GM10248 (cell line): ENCODE data around the gene ATP11B.

ENCODE experiments used
- CTCF ChIA-PET: fragments of 300-600 bp; sonication (Branson Sonifier 250); formaldehyde crosslinking; extraction: SDS; loops from one replicate; lab custom pipeline; 2021; ENCODE audit warnings: antibody characterized with exemption; lab: Yijun Ruan, JAX
- POLR2A ChIA-PET: fragments of 350-650 bp; sonication (Branson Sonifier 250); formaldehyde crosslinking; extraction: SDS; loops from one replicate; lab custom pipeline; 2020; ENCODE audit warnings: antibody characterized with exemption; lab: Yijun Ruan, JAX
- DNase-seq: peaks from one replicate; pipeline ENCODE4 v3.0.0; 2012; ENCODE audit errors: extremely low spot score
- TF ChIP-seq, protein P1 (sequence below): IDR thresholded peaks from 2 replicates; pipeline ENCODE4 v1.5.1; 2012; ENCODE audit warnings: mild to moderate bottlenecking, low read depth; ENCODE audit errors: extremely low read depth, missing control alignments, control extremely low read depth

Gene ATP11B

DNA sequence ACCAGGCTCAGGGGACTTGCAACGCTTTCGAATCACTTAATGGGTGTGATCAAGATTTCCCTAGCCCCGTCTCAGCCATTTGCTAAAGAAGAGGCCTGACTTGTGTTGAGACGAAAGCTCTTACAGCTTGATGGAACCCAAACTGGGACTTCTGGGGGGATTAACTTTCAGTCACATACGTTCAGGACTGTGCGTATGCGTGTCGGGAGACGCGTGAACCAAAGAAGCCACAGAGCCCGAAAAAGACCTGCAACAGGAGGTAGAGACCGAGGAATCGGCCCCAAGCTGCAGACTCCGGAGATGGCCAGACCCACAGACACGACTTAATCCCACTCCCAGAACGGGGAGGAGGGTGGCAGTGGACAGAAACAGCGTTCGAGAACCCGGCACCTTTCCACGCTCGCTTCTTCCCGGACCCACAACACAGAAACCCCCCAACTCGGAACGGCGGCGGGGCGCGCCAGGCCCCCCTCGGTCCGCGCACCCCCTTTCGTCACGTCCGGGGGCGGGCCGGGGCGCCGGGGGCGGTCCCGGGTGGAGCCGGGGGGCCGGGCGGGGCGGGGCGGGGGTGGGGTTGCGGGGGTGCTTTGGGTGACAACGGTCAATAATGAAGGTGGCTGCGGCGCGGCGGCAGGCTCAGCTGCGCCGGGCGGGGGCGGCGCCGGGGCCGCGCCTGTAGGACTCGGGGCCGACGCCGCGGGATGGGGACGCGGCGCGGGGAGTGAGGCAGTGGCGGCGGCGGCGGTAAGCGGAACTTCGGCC lies at the start of gene ATP11B:
TSS of gene ATP11B (plus strand) at position 604 of the 762 bp plus-strand sequence. CDS start 256 bp downstream, outside the sequence.
- TF ChIP-seq, protein P1, sequence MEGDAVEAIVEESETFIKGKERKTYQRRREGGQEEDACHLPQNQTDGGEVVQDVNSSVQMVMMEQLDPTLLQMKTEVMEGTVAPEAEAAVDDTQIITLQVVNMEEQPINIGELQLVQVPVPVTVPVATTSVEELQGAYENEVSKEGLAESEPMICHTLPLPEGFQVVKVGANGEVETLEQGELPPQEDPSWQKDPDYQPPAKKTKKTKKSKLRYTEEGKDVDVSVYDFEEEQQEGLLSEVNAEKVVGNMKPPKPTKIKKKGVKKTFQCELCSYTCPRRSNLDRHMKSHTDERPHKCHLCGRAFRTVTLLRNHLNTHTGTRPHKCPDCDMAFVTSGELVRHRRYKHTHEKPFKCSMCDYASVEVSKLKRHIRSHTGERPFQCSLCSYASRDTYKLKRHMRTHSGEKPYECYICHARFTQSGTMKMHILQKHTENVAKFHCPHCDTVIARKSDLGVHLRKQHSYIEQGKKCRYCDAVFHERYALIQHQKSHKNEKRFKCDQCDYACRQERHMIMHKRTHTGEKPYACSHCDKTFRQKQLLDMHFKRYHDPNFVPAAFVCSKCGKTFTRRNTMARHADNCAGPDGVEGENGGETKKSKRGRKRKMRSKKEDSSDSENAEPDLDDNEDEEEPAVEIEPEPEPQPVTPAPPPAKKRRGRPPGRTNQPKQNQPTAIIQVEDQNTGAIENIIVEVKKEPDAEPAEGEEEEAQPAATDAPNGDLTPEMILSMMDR: no peak
- ChIA-PET POLR2A (no interaction called here), CTCF (interaction anchor here (1.2 to 2.8 kb wide), 3 partner anchors 11 to 47 kb away, joined by 3 to 9 read pairs (median 3); no protein-coding TSS in a partner anchor)
- peak; percentile 94 for DNase-seq

DNA sequence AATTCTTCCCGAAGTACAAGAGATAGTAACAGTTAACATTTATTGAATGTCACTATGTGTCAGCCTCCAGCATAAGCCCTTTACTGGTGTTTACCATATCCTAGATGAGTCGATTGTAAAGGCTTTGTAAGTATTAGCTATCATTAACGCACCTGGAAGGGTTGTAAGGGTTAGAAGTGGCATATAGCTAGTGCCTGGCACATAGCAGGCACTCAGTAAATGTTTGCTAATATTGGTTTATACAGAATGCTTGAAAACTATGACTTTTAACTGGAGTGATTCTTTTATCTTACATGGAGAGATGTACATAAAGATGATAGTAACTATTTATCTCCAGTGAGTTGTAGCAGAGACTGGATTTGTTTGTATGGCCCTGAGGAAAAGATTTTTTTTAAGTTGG lies 46.3 kb upstream of the ATP11B start:
- CTCF ChIA-PET: interaction anchor here (0.8 to 2.2 kb wide), 6 partner anchors 12 to 63 kb away, joined by 3 to 6 read pairs (median 3); no protein-coding TSS in a partner anchor
- POLR2A ChIA-PET: no interaction called here
- TF ChIP-seq, protein P1: no peak
- DNase-seq: no peak

DNA sequence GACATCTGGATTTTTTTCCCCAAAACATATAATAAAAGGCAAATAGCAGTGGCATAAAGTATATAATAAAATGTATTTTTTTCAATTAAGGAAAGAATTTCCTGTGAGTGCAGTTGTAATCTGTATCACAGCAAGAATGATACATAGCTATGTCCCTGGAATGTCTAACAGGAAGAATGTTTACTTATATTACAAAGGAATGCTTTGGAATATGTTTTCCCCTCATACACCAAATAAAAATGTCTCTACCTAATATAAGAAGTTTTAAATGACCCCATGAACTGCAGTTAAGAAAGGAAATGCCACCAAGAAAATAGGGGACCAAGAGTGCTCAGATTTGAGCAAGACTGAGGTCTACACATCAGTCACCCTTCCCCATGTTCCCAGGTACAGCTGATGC lies 38.0 kb upstream of the ATP11B start:
- TF ChIP-seq, protein P1: no peak
- CTCF ChIA-PET: interaction anchor here (1.2 to 1.8 kb wide), 2 partner anchors 8 to 11 kb away, joined by 3 to 4 read pairs; no protein-coding TSS in a partner anchor
- DNase-seq: no peak
- POLR2A ChIA-PET: no interaction called here

DNA sequence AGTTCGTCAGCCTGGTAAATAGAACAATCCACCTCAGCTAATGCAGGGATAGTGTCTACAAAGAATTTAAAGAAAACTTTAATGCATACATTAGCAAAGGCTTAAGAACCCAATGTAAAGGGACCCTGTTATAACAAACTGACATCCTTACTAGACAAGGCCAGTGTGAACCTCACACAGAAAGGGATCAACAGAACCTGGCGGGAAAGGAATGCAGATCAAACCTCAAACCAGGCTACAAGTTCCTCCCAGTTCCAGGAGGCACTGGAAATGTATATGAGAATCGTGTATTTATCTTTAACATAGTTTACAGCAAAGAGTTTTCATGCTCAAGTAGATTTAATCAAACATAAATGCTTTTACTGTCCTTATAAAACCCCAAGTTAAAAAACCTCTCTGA lies 37.6 kb upstream of the ATP11B start:
- POLR2A ChIA-PET: no interaction called here
- CTCF ChIA-PET: interaction anchor here (1.8 kb wide), 1 partner anchor 10 kb away, joined by 4 read pairs; no protein-coding TSS in a partner anchor
- no peak for DNase-seq
- TF ChIP-seq, protein P1: no peak

DNA sequence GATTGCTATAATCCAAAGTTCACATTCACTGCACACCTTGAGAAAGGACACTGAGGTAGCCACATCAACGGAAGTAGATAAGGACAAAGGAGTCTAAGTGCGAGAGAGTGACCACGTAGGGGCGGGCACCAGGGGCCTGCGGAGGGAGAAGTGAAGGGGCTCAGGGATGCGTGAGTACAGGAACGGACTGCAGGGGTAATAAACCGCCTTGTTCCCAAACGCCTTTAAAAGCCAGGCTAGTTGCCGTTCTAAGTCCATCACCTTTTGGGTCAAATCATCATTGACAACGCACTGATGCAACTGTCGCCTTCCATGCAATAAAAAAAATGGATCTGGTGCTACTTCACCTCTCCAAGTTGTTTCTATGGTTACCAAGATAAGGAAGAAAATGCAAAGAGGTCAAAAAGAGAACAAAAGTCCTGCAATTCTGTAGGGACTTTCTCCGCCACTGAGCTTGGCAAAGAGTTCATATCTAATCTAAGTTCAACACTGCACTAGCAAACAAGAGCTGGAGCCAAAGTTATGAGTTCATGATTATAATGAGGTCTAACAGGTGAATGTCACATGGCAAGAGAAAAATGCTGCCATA lies 32.6 kb upstream of the ATP11B start:
- ChIA-PET POLR2A (no interaction called here), CTCF (interaction anchor here (1.6 kb wide), 1 partner anchor 10 kb away, joined by 3 read pairs; no protein-coding TSS in a partner anchor)
- TF ChIP-seq, protein P1: no peak
- no peak for DNase-seq

DNA sequence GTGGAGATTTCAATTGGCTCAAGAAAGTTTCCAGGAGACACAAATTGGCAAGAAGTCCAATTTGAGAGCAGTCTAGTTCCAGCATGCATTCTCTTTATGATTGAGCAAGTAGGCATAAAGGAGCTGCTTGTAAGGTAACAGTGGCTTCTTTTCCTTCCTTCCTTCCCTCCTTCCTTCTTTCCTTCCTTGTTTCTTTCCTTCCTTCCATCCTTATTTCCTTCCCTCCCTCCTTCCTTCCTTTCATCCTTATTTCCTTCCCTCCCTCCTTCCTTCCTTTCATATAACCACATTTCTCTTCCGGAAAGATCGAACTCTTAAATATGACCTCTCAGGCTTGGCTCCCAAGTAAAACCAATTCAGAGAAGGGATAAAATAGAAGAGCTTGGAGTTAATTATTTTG lies 29.4 kb upstream of the ATP11B start:
- ChIA-PET CTCF (interaction anchor here (1.1 to 1.6 kb wide), 2 partner anchors 9 to 52 kb away, joined by 3 to 4 read pairs; no protein-coding TSS in a partner anchor), POLR2A (no interaction called here)
- TF ChIP-seq, protein P1: no peak
- no peak for DNase-seq
